Liver (tissue), 9 donors: ENCODE results near the gene SLC4A3. TPM values are rescaled to one million over a fixed set of nuclear protein-coding genes. Genes with fewer than 3 reads are reported as not detected.

Experiments
- DNase-seq: peaks from one replicate; pipeline ENCODE4 v3.0.0-alpha.2; 2017; ENCODE audit warnings: low spot score
- H3K27ac ChIP-seq, 2 donors: one replicate each; pipeline ENCODE4 v1.7.0; 2013; ENCODE audit warnings: inconsistent platforms in 2 of 2, low read length in 2 of 2, control low read depth in 1 of 2, low read depth in 1 of 2, mild to moderate bottlenecking in 1 of 2
- H3K27me3 ChIP-seq, 4 donors: one replicate each; pipeline versions ENCODE4 v1.6.1 to v1.7.0; 2013; ENCODE audit warnings: low read length in 3 of 4, inconsistent platforms in 1 of 4, mild to moderate bottlenecking in 1 of 4, moderate library complexity in 1 of 4; ENCODE audit not compliant: control insufficient read depth in 4 of 4, insufficient read depth in 4 of 4
- H3K36me3 ChIP-seq, 4 donors: one replicate each; pipeline versions ENCODE4 v1.6.1 to v1.7.0; 2013; ENCODE audit warnings: low read length in 3 of 4, mild to moderate bottlenecking in 3 of 4, low read depth in 1 of 4, moderate library complexity in 1 of 4; ENCODE audit not compliant: control insufficient read depth in 4 of 4, insufficient read depth in 3 of 4
- H3K4me1 ChIP-seq, 4 donors: one replicate each; pipeline versions ENCODE4 v1.6.1 to v1.7.0; 2013; ENCODE audit warnings: low read length in 3 of 4, mild to moderate bottlenecking in 3 of 4, moderate library complexity in 1 of 4; ENCODE audit not compliant: control insufficient read depth in 4 of 4, insufficient read depth in 4 of 4
- H3K4me3 ChIP-seq, 3 donors: one replicate each; pipeline versions ENCODE4 v1.6.1 to v1.7.0; 2013; ENCODE audit warnings: low read length in 3 of 3, control low read depth in 1 of 3, low read depth in 1 of 3, mild to moderate bottlenecking in 1 of 3
- H3K9ac ChIP-seq, 2 donors: one replicate each; pipeline ENCODE4 v1.7.0; 2013; ENCODE audit warnings: low read length in 2 of 2, mild to moderate bottlenecking in 2 of 2, moderate library complexity in 2 of 2, control low read depth in 1 of 2, low read depth in 1 of 2
- H3K9me3 ChIP-seq, 4 donors: one replicate each; pipeline versions ENCODE4 v1.6.1 to v1.7.0; 2013; ENCODE audit warnings: low read length in 3 of 4; ENCODE audit not compliant: control insufficient read depth in 4 of 4
- CTCF ChIP-seq: fragments of 150-350 bp; IDR thresholded peaks from 2 replicates; pipeline ENCODE4 v1.5.1; 2017; ENCODE audit warnings: improper control_type of control experiment, low read depth, low read length; ENCODE audit not compliant: missing input control
- EGR1 ChIP-seq, 2 donors: IDR thresholded peaks; 2 replicates each; pipeline ENCODE4 v1.6.1; 2016 to 2018; ENCODE audit warnings: antibody characterized with exemption in 2 of 2, low read depth in 2 of 2
- FOXA1 ChIP-seq: IDR thresholded peaks from 2 replicates; pipeline ENCODE4 v1.6.1; 2016; ENCODE audit warnings: antibody characterized with exemption
- FOXA2 ChIP-seq: IDR thresholded peaks from 2 replicates; pipeline ENCODE4 v1.6.1; 2016; ENCODE audit warnings: antibody characterized with exemption
- HNF4A ChIP-seq, 2 donors: conservative IDR thresholded peaks; 2 replicates each; pipeline ENCODE4 v1.6.1; 2016; ENCODE audit warnings: antibody characterized with exemption in 2 of 2, mild to moderate bottlenecking in 2 of 2
- MAX ChIP-seq: IDR thresholded peaks from 2 replicates; pipeline ENCODE4 v1.6.1; 2016; ENCODE audit warnings: antibody characterized with exemption
- NR2F2 ChIP-seq: IDR thresholded peaks from 2 replicates; pipeline ENCODE4 v1.6.1; 2016; ENCODE audit warnings: antibody characterized with exemption
- RAD21 ChIP-seq, 2 donors: IDR thresholded peaks; 2 replicates each; pipeline ENCODE4 v1.6.1; 2016; ENCODE audit warnings: antibody characterized with exemption in 2 of 2, mild to moderate bottlenecking in 2 of 2
- REST ChIP-seq: IDR thresholded peaks from 2 replicates; pipeline ENCODE4 v1.6.1; 2016; ENCODE audit warnings: antibody characterized with exemption, mild to moderate bottlenecking
- SP1 ChIP-seq: IDR thresholded peaks from 2 replicates; pipeline ENCODE4 v1.6.1; 2018; ENCODE audit warnings: antibody characterized with exemption, mild to moderate bottlenecking
- YY1 ChIP-seq: IDR thresholded peaks from 2 replicates; pipeline ENCODE4 v1.6.1; 2016; ENCODE audit warnings: antibody characterized with exemption, mild to moderate bottlenecking
- WGBS: extraction: QIAGEN DNeasy Blood & Tissue Kit; methylation state at CpG from one replicate; pipeline ENCODE4 v1.1.7; 2013; 5-methylcytosine and 5-hydroxymethylcytosine counted together
- polyA plus RNA-seq, 2 donors: library from polyadenylated mRNA; stranded (reverse) in 1 of 2; unstranded in 1 of 2; fragments of 200-250 nt in 1 of 2; fragments of >200 nt in 1 of 2; fragmentation: Nextera tagmentation in 1 of 2; extraction: Ambion mirVana in 1 of 2; gene quantifications; one replicate each; pipeline versions ENCODE4 v1.2.1 to v1.2.3, GENCODE V29; 2013 to 2015
- total RNA-seq, 2 donors: library from RNA; depleted of rRNA; stranded (reverse); fragments of >200 nt; gene quantifications; one replicate each; pipeline ENCODE4 v1.2.3, GENCODE V29; 2014
- TF ChIP-seq, protein P1 (sequence below): IDR thresholded peaks from 2 replicates; pipeline ENCODE4 v1.6.1; 2016; ENCODE audit warnings: antibody characterized with exemption
- donor health status: healthy.
- donor health status: healthy.
- donor health status: healthy.
- donor health status: healthy.
- donor health status: healthy.

The SLC4A3 gene
- total and polyA plus RNA-seq, 4 donors = 0.08 to 0.19 (median 0.08) TPM

GRCh38 chr2:219612577-219613286, 14.7 kb upstream of the SLC4A3 start:
- no peaks in the 10 kb centered on the region for H3K4me1 ChIP-seq
- WGBS = 90% methylated on average over 15 of the region's 15 CpGs
- DNase-seq = no peak
- H3K27me3 ChIP-seq = no peaks in the 10 kb centered on the region
- no peaks in the 10 kb centered on the region for H3K9me3 ChIP-seq
- peaks cover 3 to 20% (median 9%) of the 10 kb centered on the region in 4 donors for H3K36me3 ChIP-seq
- no peak overlapping the region for H3K27ac ChIP-seq
- H3K9ac ChIP-seq = no peak overlapping the region
- no peak for TF ChIP-seq FOXA2
- no peak for TF ChIP-seq YY1
- no peak for TF ChIP-seq REST
- no peak overlapping the region for H3K4me3 ChIP-seq

- WGBS = 94% methylated on average over 11 of the region's 11 CpGs
- no peak for DNase-seq
- peaks cover 0 to 3% (median 0%) of the 10 kb centered on the region in 4 donors for H3K4me1 ChIP-seq
- H3K36me3 ChIP-seq = peaks cover 3 to 17% (median 8%) of the 10 kb centered on the region in 4 donors
- no peak overlapping the region for H3K27ac ChIP-seq
- no peaks in the 10 kb centered on the region for H3K27me3 ChIP-seq
- no peaks in the 10 kb centered on the region for H3K9me3 ChIP-seq
- H3K9ac ChIP-seq = no peak overlapping the region
- TF ChIP-seq RAD21 (IDR thresholded peaks at IDR 0.05) = no peak
- no peak for TF ChIP-seq CTCF
- TF ChIP-seq FOXA1 = no peak
- no peak for TF ChIP-seq FOXA2
- no peak for TF ChIP-seq SP1
- TF ChIP-seq NR2F2 = no peak
- H3K4me3 ChIP-seq = no peak overlapping the region
These were observed 13.9 kb upstream of the SLC4A3 start for GRCh38 chr2:219613461-219614070.

DNA sequence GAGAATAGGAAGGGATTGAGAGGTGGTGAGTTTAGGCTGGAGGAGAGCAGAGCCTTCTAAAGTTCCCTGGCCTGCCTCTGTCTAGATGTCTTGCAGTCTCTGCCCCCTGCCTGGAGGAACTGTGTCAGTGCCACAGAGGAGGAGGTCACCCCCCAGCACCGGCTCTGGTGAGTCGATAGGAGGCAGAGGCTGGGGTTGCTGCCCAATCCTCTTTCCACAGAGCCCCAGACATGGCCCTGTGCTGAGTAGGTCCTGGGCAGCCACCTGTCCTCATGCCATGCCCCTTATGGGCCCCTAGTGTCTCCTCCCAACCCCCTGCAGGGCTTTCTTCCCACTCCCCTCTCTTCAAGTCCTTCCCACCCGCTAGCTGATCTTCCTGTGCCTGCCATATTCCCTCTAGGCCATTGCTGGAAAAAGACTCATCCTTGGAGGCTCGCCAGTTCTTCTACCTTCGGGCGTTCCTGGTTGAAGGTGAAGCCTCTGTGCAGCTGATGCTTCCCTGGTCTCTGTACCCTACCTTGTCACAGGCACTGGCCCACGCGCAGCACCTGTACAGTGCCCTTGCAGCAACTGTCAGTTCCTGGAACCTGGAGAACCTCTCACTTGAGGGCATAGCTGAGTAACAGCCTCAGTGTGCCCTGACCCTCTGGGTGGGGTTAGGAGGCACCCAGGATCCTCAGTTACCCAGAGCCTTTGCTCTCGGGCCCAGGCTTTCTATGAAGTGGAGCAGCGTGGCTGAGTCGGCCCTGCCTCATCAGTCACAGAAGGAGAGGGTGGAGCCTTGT, 13.2 kb upstream of the SLC4A3 start:
- Histone ChIP-seq H3K9me3 (no peaks in the 10 kb centered on the region), H3K27me3 (no peaks in the 10 kb centered on the region), H3K4me3 (no peak overlapping the region), H3K36me3 (peaks cover 0 to 14% (median 7%) of the 10 kb centered on the region in 4 donors), H3K27ac (no peak overlapping the region), H3K4me1 (peaks cover 0 to 6% (median 0%) of the 10 kb centered on the region in 4 donors), H3K9ac (no peak overlapping the region)
- WGBS = 97% methylated on average over 11 of the region's 11 CpGs
- no peak for DNase-seq
- TF ChIP-seq YY1 (no peak), EGR1 (IDR thresholded peaks at IDR 0.05; ENCODE audit: low read depth in 2 of 2) (no peak), MAX (no peak), FOXA1 (no peak), SP1 (no peak), HNF4A (conservative IDR thresholded peaks at IDR 0.05) (no peak)
- TF ChIP-seq, protein P1, sequence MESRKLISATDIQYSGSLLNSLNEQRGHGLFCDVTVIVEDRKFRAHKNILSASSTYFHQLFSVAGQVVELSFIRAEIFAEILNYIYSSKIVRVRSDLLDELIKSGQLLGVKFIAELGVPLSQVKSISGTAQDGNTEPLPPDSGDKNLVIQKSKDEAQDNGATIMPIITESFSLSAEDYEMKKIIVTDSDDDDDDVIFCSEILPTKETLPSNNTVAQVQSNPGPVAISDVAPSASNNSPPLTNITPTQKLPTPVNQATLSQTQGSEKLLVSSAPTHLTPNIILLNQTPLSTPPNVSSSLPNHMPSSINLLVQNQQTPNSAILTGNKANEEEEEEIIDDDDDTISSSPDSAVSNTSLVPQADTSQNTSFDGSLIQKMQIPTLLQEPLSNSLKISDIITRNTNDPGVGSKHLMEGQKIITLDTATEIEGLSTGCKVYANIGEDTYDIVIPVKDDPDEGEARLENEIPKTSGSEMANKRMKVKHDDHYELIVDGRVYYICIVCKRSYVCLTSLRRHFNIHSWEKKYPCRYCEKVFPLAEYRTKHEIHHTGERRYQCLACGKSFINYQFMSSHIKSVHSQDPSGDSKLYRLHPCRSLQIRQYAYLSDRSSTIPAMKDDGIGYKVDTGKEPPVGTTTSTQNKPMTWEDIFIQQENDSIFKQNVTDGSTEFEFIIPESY = no peak
